HepG2 (cell line): Measurements from ENCODE around the gene VWA7. TPM values are rescaled to one million over a fixed set of nuclear protein-coding genes. Genes with fewer than 3 reads are reported as not detected.

Experiments
- KLF11 ChIP-seq: IDR thresholded peaks from 2 replicates; pipeline ENCODE4 v1.6.1; 2016; ENCODE audit warnings: missing compliant biosample characterization
- KLF9 ChIP-seq: IDR thresholded peaks from 2 replicates; pipeline ENCODE4 v1.6.1; 2016; ENCODE audit warnings: low read depth
- MEF2D ChIP-seq: sonication (generic); formaldehyde crosslinking; IDR thresholded peaks from 2 replicates; pipeline ENCODE4 v1.5.1; 2020; ENCODE audit warnings: mild to moderate bottlenecking, missing genetic modification reagents
- RERE ChIP-seq: IDR thresholded peaks from 2 replicates; pipeline ENCODE4 v1.6.1; 2016; ENCODE audit warnings: low read depth, missing genetic modification reagents, missing compliant biosample characterization
- SETDB1 ChIP-seq: sonication (generic); formaldehyde crosslinking; IDR thresholded peaks from 2 replicates; pipeline ENCODE4 v1.5.1; 2020; ENCODE audit warnings: missing genetic modification reagents, mild to moderate bottlenecking, borderline replicate concordance
- SNRNP70 ChIP-seq: fragments of 200-400 bp; formaldehyde crosslinking; IDR thresholded peaks from 2 replicates; pipeline ENCODE4 v1.6.1; 2017; ENCODE audit warnings: mild to moderate bottlenecking, low read depth, low read length, moderate library complexity
- STAT6 ChIP-seq: sonication (generic); formaldehyde crosslinking; IDR thresholded peaks from 2 replicates; pipeline ENCODE4 v1.4.0; 2020; ENCODE audit warnings: missing genetic modification reagents, mild to moderate bottlenecking, borderline replicate concordance
- TBX2 ChIP-seq: sonication (generic); formaldehyde crosslinking; IDR thresholded peaks from 2 replicates; pipeline ENCODE4 v1.5.0; 2020; ENCODE audit warnings: missing genetic modification reagents, mild to moderate bottlenecking, borderline replicate concordance
- TGIF2 ChIP-seq: IDR thresholded peaks from 2 replicates; pipeline ENCODE4 v1.6.1; 2016; ENCODE audit warnings: control low read depth, missing compliant biosample characterization
- ZBED4 ChIP-seq: sonication (generic); formaldehyde crosslinking; IDR thresholded peaks from 2 replicates; pipeline ENCODE4 v1.4.0; 2020; ENCODE audit warnings: missing genetic modification reagents, borderline replicate concordance
- ZBTB2 ChIP-seq: sonication (generic); formaldehyde crosslinking; IDR thresholded peaks from 2 replicates; pipeline ENCODE4 v1.8.0; 2022; ENCODE audit warnings: low read depth, missing genetic modification reagents
- ZNF335 ChIP-seq: sonication (generic); formaldehyde crosslinking; IDR thresholded peaks from 2 replicates; pipeline ENCODE4 v1.4.0; 2020; ENCODE audit warnings: missing genetic modification reagents
- ZNF709 ChIP-seq: sonication (generic); formaldehyde crosslinking; IDR thresholded peaks from 2 replicates; pipeline ENCODE4 v1.5.0; 2020; ENCODE audit warnings: mild to moderate bottlenecking, missing genetic modification reagents
- ZSCAN29 ChIP-seq: sonication (generic); formaldehyde crosslinking; conservative IDR thresholded peaks from 2 replicates; pipeline ENCODE4 v1.4.0; 2020; ENCODE audit warnings: mild to moderate bottlenecking, missing genetic modification reagents
- polyA plus RNA-seq, 8 experiments: library from polyadenylated mRNA; depleted of rRNA in 3 of 8; stranded (reverse) in 7 of 8; unstranded in 1 of 8; fragments of >200 nt; fragmentation: Illumina TruSeq in 4 of 8; extraction: Trizol in 4 of 8; gene quantifications; 2 replicates each; pipeline versions ENCODE4 v1.2.1 to v1.2.3, GENCODE V29; 2011 to 2016; ENCODE audit warnings: low read depth in 4 of 8, missing spikeins in 1 of 8, mixed read lengths in 1 of 8; ENCODE audit not compliant: insufficient read depth in 1 of 8
- total RNA-seq, 5 experiments: library from RNA; depleted of rRNA; stranded (reverse); fragments of >200 nt; fragmentation: Illumina TruSeq; extraction: Trizol; gene quantifications; 2 replicates each; pipeline ENCODE4 v1.2.3, GENCODE V29; 2016; ENCODE audit warnings: low read depth in 1 of 5

Gene VWA7
- total and polyA plus RNA-seq, 2 of the 13 experiments (the other 11 are each of a cell fraction or from before 2014, with no cell fraction given), result 0.86 to 3.3 TPM

GRCh38 chr6:31737991-31738979, 38.8 kb downstream of the VWA7 start (continued):
- no peak for TF ChIP-seq STAT6 (CRISPR knock-in tag)
- TF ChIP-seq ZNF335 (CRISPR knock-in tag), result no peak
- peak; percentile 100 for TF ChIP-seq TBX2 (CRISPR knock-in tag)
- TF ChIP-seq TGIF2 (CRISPR knock-in tag), result peak; percentile 94
- TF ChIP-seq ZSCAN29 (CRISPR knock-in tag), result peak; percentile 62; the same call in 1 of the 2 replicates
- no peak for TF ChIP-seq ZBTB2
- TF ChIP-seq SETDB1 (CRISPR knock-in tag), result no peak
- peak; percentile 79 for TF ChIP-seq ZBED4
- peak; percentile 99 for TF ChIP-seq RERE (CRISPR knock-in tag)
- no peak for TF ChIP-seq ZNF709 (CRISPR knock-in tag)
- TF ChIP-seq MEF2D, result peak; percentile 16; the same call in 1 of the 2 replicates
- 0 out of 2 replicates have a peak, but pooled peaks have one; percentile 47 for TF ChIP-seq KLF11 (CRISPR knock-in tag)
- no peak for TF ChIP-seq SNRNP70
- TF ChIP-seq KLF9 (CRISPR knock-in tag), result peak; percentile 14
